Activated naive CD4-positive, alpha-beta T cell treated with anti-CD3 and anti-CD28 coated beads, Interleukin-2, amount 50 U/mL, for 24 hours (primary cell): ENCODE measurements around the gene CLCN1.
A peak's percentile ranks its signal among the peaks of the same experiment; 100 is the strongest.

Source experiments
- H3K27ac Mint-ChIP-seq: one replicate; pipeline ENCODE4 v1.8.0; 2021; ENCODE audit warnings: mild to moderate bottlenecking, mixed read lengths
- H3K27me3 Mint-ChIP-seq: one replicate; pipeline ENCODE4 v1.8.0; 2021; ENCODE audit warnings: mixed read lengths
- H3K36me3 Mint-ChIP-seq: one replicate; pipeline ENCODE4 v1.8.0; 2021; ENCODE audit warnings: mixed read lengths
- H3K4me1 Mint-ChIP-seq: one replicate; pipeline ENCODE4 v1.8.0; 2021; ENCODE audit warnings: mixed read lengths
- H3K4me3 Mint-ChIP-seq: one replicate; pipeline ENCODE4 v1.8.0; 2021; ENCODE audit warnings: mild to moderate bottlenecking, mixed read lengths
- H3K9me3 Mint-ChIP-seq: one replicate; pipeline ENCODE4 v1.8.0; 2021; ENCODE audit warnings: mixed read lengths

Gene CLCN1

DNA sequence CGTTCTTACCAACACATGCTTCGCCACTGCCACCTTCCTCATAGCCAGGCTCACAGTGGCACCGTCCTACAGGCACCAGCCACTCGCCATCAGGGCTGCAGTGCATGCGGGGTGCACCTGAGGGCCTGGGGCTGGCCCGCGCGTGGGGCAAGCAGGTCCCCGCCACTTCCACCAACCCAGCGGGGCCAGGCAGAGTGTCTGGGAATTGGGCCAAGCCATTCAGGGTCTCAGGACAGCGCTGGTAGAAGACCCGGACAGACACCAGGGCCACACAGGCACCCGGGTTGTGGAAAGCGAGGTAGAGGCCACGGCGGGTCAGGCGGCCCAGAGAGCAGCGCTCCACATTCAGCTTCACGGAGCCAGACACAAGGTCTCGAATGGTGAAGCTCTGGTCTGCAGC lies 83.7 kb downstream of the CLCN1 start:
- H3K36me3 Mint-ChIP-seq, result peaks cover 9% of the 10 kb centered on the region
- H3K27ac Mint-ChIP-seq, result no peak overlapping the region
- H3K9me3 Mint-ChIP-seq, result no peaks in the 10 kb centered on the region
- H3K27me3 Mint-ChIP-seq, result no peaks in the 10 kb centered on the region
- no peak overlapping the region for H3K4me3 Mint-ChIP-seq
- peaks cover 21% of the 10 kb centered on the region for H3K4me1 Mint-ChIP-seq

- no peaks in the 10 kb centered on the region for H3K27me3 Mint-ChIP-seq
- H3K27ac Mint-ChIP-seq, result peak overlapping the region; percentile 41
- H3K4me3 Mint-ChIP-seq, result no peak overlapping the region
- H3K36me3 Mint-ChIP-seq, result peaks cover 6% of the 10 kb centered on the region
- no peaks in the 10 kb centered on the region for H3K9me3 Mint-ChIP-seq
- peaks cover 32% of the 10 kb centered on the region for H3K4me1 Mint-ChIP-seq
These were observed 85.4 kb downstream of the CLCN1 start for GRCh38 chr7:143401265-143401664.
